B cell (primary cell): ENCODE results near the gene GATAD2A.
A peak's percentile ranks its signal among the peaks of the same experiment; 100 is the strongest.

Experiments
- EZH2 ChIP-seq: IDR thresholded peaks from 2 replicates; pipeline ENCODE4 v1.6.1; 2012; ENCODE audit warnings: borderline replicate concordance, low read depth, mild to moderate bottlenecking, moderate library complexity, low read length; ENCODE audit not compliant: insufficient read depth, poor library complexity, severe bottlenecking
- TF ChIP-seq, protein P1 (sequence below): fragments of 200-600 bp; IDR thresholded peaks from one replicate; pipeline ENCODE4 v1.8.0; 2022; ENCODE audit warnings: antibody characterized with exemption, mild to moderate bottlenecking

DNA sequence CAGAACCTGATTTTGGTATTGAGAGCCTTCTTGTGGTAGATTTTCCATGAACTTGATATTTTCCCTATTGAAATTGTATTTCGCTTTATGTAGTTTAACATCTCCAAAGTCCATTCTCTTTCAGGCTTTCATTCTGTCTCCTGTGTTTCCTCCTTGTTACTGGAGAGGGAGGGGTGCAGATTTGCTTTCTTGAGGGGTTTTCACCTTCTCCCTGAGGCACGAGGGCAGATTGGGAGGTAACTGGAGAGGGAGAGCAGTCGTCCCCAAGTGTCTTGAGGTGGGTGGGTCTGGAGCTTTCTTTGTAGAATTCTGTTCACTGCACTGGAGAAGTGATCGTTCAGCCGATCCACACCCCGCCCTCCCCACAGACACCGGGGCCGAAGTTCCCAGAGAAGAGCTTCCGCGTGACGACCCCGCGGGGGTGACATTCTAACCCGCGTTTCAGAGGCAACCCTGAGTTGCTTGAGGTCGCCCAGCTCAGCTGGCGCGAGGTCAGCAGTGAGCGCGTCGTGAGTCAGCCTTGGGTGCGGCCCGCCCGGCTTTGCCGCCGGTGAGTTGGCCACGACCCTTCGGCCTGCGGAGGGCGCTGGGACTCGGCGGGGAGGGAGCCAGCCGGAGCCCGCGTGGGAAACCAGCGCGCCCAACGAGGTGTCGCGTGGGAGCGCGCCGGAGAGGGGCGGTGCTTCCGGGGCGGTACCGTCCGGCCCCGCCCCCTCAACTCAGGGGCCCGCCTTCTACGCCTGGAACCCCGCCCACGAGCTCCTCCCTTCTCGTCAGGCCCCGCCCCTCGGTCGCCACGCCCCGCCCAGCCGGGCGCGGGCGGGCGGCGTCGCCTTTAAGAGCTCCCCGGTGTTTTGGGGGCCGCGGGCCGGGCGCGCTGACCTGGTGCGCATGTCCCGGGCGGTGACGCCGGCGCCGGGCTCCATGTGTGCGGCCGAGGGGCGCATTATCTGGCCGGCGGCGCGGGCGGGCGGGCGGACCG is at the start of gene GATAD2A:
- no peak for TF ChIP-seq EZH2
- TF ChIP-seq, protein P1, sequence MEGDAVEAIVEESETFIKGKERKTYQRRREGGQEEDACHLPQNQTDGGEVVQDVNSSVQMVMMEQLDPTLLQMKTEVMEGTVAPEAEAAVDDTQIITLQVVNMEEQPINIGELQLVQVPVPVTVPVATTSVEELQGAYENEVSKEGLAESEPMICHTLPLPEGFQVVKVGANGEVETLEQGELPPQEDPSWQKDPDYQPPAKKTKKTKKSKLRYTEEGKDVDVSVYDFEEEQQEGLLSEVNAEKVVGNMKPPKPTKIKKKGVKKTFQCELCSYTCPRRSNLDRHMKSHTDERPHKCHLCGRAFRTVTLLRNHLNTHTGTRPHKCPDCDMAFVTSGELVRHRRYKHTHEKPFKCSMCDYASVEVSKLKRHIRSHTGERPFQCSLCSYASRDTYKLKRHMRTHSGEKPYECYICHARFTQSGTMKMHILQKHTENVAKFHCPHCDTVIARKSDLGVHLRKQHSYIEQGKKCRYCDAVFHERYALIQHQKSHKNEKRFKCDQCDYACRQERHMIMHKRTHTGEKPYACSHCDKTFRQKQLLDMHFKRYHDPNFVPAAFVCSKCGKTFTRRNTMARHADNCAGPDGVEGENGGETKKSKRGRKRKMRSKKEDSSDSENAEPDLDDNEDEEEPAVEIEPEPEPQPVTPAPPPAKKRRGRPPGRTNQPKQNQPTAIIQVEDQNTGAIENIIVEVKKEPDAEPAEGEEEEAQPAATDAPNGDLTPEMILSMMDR, result peak; percentile 38
